Measurements from ENCODE around the gene FAM53B. TPM values are rescaled to one million over a fixed set of nuclear protein-coding genes. Genes with fewer than 3 reads are reported as not detected.

The FAM53B gene
- total and polyA plus RNA-seq, 7 donors: 9.6 to 36.6 (median 34.2) TPM

- H3K27ac ChIP-seq: no peak overlapping the region
- no peaks in the 10 kb centered on the region for H3K9me3 ChIP-seq
- intact Hi-C loops (cut with DNase I): loop anchor here (5.0 kb wide), 1 partner anchor 122 kb away; the partner anchor contains the start of gene FAM53B
- H3K27me3 ChIP-seq: no peaks in the 10 kb centered on the region
- no peak for DNase-seq
- H3K4me3 ChIP-seq: no peak overlapping the region
- WGBS, 2 donors: 73 to 84% methylated on average over 26 of the region's 26 CpGs
- H3K36me3 ChIP-seq: peaks cover 0 to 36% (median 1%) of the 10 kb centered on the region in 4 donors
- peaks cover 0 to 32% (median 22%) of the 10 kb centered on the region in 4 donors for H3K4me1 ChIP-seq
- TF ChIP-seq POLR2AphosphoS5 (IDR thresholded peaks at IDR 0.05) (no peak), EP300 (IDR thresholded peaks at IDR 0.05) (no peak), CTCF (IDR thresholded peaks at IDR 0.05) (no peak), POLR2A (IDR thresholded peaks at IDR 0.05) (no peak)
Observed at GRCh38 chr10:124619802-124620490, 124.2 kb downstream of the FAM53B start.

- peak overlapping the region in 1 of 4 donors; percentile 18 for H3K27ac ChIP-seq
- no peaks in the 10 kb centered on the region for H3K9me3 ChIP-seq
- no peak overlapping the region for H3K4me3 ChIP-seq
- TF ChIP-seq POLR2AphosphoS5 (IDR thresholded peaks at IDR 0.05): no peak
- no peak for TF ChIP-seq EP300 (IDR thresholded peaks at IDR 0.05)
- TF ChIP-seq CTCF (IDR thresholded peaks at IDR 0.05): no peak
- intact Hi-C loops (cut with DNase I): no loop called here
- peaks cover 0 to 26% (median 16%) of the 10 kb centered on the region in 4 donors for H3K4me1 ChIP-seq
- 35 to 42% methylated on average over 9 of the region's 9 CpGs for WGBS, 2 donors
- H3K36me3 ChIP-seq: peaks cover 0 to 36% (median 1%) of the 10 kb centered on the region in 4 donors
- DNase-seq: no peak
- H3K27me3 ChIP-seq: no peaks in the 10 kb centered on the region
Observed at GRCh38 chr10:124619195-124619594, 125.0 kb downstream of the FAM53B start.

GRCh38 chr10:124618470-124619073, 125.6 kb downstream of the FAM53B start:
- Histone ChIP-seq H3K4me1 (peaks cover 0 to 30% (median 19%) of the 10 kb centered on the region in 4 donors), H3K27ac (no peak overlapping the region), H3K36me3 (peaks cover 0 to 36% (median 1%) of the 10 kb centered on the region in 4 donors), H3K9me3 (no peaks in the 10 kb centered on the region), H3K4me3 (no peak overlapping the region), H3K27me3 (no peaks in the 10 kb centered on the region)
- intact Hi-C loops (cut with DNase I): no loop called here
- DNase-seq: no peak
- TF ChIP-seq POLR2A (IDR thresholded peaks at IDR 0.05) (no peak), POLR2AphosphoS5 (IDR thresholded peaks at IDR 0.05) (no peak)
- WGBS, 2 donors: 86 to 90% methylated on average over 18 of the region's 18 CpGs

- H3K4me3 ChIP-seq: no peak overlapping the region
- H3K4me1 ChIP-seq: peaks cover 0 to 42% (median 28%) of the 10 kb centered on the region in 4 donors
- no peaks in the 10 kb centered on the region for H3K9me3 ChIP-seq
- DNase-seq: no peak
- peaks cover 0 to 25% (median 0%) of the 10 kb centered on the region in 4 donors for H3K36me3 ChIP-seq
- WGBS, 2 donors: 74 to 76% methylated on average over 4 of the region's 4 CpGs
- no peak overlapping the region for H3K27ac ChIP-seq
- H3K27me3 ChIP-seq: no peaks in the 10 kb centered on the region
- intact Hi-C loops (cut with DNase I): no loop called here
- TF ChIP-seq POLR2A (IDR thresholded peaks at IDR 0.05): no peak
- no peak for TF ChIP-seq EP300 (IDR thresholded peaks at IDR 0.05)
- TF ChIP-seq POLR2AphosphoS5 (IDR thresholded peaks at IDR 0.05): no peak
- TF ChIP-seq CTCF (IDR thresholded peaks at IDR 0.05): no peak
Observed at GRCh38 chr10:124616836-124617130, 127.4 kb downstream of the FAM53B start.

GRCh38 chr10:124616040-124616835, 127.9 kb downstream of the FAM53B start:
- Histone ChIP-seq H3K4me1 (peaks cover 0 to 40% (median 24%) of the 10 kb centered on the region in 4 donors), H3K27me3 (no peaks in the 10 kb centered on the region), H3K27ac (no peak overlapping the region), H3K9me3 (no peaks in the 10 kb centered on the region), H3K36me3 (peaks cover 0 to 25% (median 0%) of the 10 kb centered on the region in 4 donors), H3K4me3 (no peak overlapping the region)
- intact Hi-C loops (cut with DNase I): no loop called here
- WGBS, 2 donors: 90 to 92% methylated on average over 30 of the region's 30 CpGs
- DNase-seq: no peak
- TF ChIP-seq CTCF (IDR thresholded peaks at IDR 0.05) (no peak), EP300 (IDR thresholded peaks at IDR 0.05) (no peak), POLR2AphosphoS5 (IDR thresholded peaks at IDR 0.05) (no peak), POLR2A (IDR thresholded peaks at IDR 0.05) (no peak)
